ENCODE results near the gene MROH9.

The MROH9 gene

DNA sequence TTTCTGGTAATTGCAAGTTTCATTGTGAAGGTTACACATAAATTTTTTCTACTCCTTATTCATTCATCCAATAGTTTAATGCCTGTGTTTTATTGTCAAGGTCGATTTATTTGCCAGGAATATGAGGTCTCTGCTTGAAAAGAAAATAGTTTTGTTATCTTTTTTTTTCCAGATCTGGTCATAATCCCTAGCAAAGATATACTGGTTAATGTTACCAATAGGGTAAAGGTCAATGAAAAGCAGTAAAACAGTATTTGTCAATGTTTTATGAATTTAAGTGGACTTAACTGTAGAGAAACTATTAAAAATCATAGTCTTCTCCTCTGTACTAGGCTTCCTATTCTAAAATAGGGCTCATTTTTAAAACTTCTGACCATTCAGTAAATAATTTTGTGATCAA is 147.3 kb downstream of the MROH9 start:
- DNase-seq, result no peak

DNA sequence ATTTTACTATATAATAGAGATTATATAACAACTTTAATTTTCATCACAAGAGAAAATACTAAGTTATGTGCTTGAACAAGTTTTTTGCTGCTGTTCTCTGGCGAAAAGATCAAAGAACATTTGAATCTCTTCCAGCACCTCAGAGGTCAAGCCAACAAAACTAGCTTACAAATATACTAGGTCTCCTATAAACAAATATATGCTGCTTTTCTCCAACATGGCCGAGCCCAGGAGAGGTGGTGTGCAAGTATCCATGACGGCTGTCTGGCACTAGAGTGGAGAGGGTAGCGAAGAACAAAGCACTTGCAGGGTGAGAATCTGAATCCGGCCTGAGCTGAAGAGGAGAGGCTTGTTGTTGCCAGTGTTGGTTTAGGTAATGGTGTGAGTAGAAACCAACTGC is 147.9 kb downstream of the MROH9 start:
- DNase-seq, result no peak

DNA sequence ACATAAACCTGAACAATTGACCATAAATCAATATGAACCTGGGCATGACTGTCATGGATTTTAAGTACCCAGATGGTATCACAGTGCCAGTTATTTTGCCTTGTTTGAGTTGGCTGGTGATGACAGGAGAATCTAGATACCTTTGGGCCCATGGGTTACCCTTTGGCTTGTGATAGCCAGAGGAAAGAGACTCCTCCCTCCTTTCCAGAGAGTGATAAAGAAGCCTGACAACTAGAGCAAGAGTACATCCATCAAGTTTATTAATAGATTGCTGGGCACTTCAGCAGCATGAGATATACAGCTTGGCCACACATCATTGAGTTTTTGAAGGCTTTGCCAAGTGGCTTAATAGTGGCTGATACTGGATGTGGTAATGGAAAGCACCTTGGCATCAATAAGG is 148.8 kb downstream of the MROH9 start:
- no peak for DNase-seq

DNA sequence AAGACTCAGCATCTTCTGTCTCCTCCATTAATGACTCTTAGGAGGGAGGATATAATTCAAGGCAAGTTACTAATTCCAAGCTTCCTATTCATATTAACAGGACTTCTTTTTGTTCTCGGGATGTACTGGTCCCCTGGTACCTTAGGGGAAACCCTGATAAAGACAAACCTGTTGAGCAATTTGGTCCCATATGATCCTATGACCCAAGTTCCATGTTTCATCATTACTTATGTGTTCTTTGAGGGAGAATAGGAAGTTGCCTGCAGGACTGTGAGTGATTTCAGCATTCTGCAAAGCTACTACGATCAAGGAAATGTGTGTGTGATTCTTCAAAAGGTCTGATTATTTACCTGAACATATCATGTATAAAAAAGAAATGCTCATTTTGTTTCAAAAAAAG is 149.5 kb downstream of the MROH9 start:
- no peak for DNase-seq

DNA sequence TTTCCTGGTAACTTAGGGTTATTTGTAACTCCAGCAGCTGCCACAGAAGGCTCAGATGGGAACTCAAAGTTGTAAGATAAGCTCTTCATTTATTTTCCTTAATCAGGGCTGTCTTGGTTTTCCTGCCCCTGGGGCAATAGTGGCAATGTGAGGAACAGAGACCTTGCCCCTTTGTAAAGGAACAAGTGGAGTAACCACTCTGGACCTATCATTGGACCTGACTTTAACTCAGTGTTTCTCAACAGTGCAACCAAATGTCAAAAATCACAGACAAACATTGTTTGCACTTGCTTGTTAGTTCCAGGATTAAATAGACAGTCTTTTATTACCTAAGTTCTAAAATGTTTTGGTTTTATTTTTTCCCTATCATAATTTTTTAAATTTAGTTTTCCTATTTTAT is 152.6 kb downstream of the MROH9 start:
- no peak for DNase-seq

DNA sequence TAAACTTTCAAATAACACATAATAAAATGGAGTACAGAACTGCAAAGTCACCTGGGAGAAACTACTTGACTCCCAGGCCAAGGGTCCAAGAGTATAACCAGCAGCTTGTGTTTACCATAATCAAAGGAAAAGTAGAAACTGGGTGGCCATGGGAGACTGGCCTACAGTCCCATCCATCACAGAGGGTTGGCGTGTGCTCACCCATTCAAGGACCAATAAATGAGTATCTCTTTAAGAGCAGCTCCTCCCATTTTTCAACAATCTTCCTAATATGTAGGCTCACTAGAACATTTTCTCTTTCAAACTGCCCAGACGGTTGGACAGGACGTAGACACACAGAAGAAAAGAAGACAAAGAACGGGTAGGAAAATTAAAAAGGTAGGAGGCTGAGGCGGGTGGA is 155.3 kb downstream of the MROH9 start, which contains the start of gene FMO3:
TSS of gene FMO3 (plus strand) at position 302 of the 400 bp plus-strand sequence. CDS start 1,754 bp downstream, outside the sequence.
- no peak for DNase-seq

DNA sequence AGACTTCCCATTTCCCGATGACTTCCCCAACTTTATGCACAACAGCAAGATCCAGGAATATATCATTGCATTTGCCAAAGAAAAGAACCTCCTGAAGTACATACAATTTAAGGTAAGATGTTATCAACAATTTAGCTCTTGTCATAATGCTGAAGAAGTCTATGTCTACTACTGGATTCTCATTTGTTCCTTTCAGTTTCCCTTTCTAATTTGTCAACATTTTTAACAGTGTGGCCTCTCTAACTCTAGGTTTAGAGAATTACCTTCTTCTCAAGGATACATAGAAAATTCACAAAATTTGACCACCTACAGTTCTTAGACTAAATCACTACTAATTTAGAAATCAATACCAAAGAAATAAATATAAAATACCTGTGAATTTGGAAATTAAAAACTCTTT is 168.5 kb downstream of the MROH9 start:
- no peak for DNase-seq

DNA sequence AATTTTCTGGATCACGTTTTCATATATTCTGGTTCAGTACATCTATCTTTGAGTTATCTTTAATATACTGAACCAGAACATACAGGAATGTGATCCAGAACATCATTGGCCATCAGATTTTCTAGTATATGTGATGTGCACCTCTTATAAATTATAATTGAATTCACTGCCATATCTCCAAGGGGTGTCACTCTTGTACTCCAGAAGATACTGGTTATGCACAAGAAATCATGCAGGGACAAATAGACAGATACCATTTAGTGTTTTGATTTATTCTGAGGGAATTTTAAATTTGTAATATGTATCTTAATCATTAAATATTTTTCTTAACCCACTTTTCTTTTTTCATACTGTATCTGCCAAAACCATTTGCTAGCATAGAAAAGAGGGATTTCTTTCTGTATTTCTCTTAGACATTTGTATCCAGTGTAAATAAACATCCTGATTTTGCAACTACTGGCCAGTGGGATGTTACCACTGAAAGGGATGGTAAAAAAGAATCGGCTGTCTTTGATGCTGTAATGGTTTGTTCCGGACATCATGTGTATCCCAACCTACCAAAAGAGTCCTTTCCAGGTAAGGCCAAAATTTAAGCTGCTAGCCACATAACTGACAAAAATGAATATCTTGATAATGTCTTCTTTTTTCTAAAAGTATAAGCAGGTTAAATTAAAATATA is 172.1 kb downstream of the MROH9 start:
- DNase-seq, result no peak

DNA sequence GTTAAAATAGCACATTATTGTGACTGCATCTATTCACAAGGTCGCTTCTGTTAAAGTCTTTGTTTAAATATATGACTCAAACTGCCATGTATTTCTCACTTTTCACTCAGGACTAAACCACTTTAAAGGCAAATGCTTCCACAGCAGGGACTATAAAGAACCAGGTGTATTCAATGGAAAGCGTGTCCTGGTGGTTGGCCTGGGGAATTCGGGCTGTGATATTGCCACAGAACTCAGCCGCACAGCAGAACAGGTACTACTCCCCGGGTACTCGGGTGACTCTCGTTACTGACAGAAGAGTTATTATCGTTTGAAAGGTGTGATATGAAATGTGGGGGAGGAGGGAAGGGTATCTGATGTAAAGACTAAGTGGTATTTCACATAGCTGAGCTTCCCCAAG is 172.6 kb downstream of the MROH9 start:
- no peak for DNase-seq

DNA sequence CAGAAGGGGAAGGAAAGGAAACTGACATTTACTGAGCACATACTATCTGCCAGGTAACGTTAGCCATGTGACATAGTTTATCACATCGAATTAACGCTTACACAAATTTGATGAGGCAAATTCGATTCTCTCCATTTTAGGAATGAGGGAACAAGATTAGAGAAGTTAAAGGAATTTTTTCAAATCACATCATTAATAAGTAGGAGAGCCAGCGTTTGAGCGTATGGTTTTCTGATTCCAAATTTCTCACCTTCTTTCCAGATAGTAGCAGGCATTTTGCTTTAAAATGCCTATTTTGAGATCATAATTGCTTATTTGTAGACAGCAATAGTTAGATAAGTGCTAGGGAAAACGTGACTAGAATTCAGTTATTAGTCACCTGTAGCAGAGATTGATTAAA is 174.6 kb downstream of the MROH9 start:
- no peak for DNase-seq

DNA sequence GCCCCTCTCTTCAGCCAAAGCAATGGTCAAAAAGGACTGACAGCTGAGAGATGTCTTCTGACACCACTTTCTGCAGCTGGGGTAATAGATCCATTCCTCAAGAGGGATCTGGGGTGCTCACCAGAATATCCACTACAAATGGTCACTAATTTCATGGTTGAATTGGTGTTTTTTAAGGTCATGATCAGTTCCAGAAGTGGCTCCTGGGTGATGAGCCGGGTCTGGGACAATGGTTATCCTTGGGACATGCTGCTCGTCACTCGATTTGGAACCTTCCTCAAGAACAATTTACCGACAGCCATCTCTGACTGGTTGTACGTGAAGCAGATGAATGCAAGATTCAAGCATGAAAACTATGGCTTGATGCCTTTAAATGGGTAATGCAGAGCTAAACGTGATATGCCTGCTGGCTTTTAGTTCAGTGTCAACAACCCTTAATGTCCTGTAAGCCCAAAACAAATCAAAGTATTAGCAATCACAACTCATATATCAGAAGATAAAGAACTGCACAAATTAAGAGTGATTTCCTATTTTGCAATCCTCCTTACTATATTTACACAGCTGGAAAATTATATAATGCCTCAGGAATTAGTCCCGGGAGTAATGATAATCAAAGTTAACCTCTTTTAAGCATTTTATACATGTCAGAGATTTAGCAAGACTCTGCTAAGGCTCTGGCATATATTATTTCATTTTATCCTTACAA is 175.4 kb downstream of the MROH9 start:
- DNase-seq, result no peak

DNA sequence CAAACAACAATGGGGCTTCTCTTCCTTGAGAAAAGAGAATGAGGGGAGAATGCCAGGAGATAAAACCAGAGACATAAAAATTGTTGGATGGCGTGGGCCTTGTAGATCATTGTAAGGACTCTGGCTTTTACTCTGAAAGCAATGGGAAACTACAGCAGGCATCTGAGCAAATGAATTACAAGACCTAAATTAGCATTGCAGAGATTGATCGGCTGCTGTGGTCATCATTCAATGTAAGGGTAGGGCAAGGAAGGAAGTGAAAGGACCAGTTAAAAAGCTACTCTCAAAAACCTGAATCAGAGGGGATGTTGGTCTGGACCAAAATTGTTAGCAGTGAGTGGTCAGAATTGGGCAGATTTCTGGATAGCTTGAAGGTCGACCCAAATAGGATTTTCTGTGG is 176.8 kb downstream of the MROH9 start:
- no peak for DNase-seq

DNA sequence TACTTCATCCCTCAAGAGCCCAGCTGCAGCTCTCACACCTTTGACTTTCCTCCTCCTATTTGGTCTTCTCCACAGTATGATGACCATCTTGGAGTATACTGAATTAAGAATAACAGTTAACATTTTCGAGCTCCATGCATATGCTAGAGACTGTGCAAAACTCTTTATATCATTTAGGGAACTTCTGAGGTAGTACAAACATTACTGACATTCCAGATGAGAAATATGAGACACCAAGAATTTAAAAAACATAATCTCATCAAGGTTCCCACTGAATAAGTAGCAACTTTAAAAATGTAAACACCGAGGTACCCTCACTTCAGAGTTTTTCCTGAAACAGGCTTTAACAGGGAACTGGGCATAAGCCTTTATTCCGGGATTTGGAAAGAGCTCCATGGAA is 178.0 kb downstream of the MROH9 start:
- no peak for DNase-seq

All from activated CD4-positive, CD25-positive, alpha-beta regulatory T cell treated with anti-CD3 and anti-CD28 coated beads, Interleukin-2, amount 50 U/mL, for 72 hours (primary cell).